ENCODE results near the gene ZBTB42.

GRCh38 chr14:104806625-104807465 is 5.9 kb downstream of the ZBTB42 start:
- no peak for TF ChIP-seq ZNF677 (tag by site-specific recombination; IDR thresholded peaks at IDR 0.05)
- TF ChIP-seq, protein P1, sequence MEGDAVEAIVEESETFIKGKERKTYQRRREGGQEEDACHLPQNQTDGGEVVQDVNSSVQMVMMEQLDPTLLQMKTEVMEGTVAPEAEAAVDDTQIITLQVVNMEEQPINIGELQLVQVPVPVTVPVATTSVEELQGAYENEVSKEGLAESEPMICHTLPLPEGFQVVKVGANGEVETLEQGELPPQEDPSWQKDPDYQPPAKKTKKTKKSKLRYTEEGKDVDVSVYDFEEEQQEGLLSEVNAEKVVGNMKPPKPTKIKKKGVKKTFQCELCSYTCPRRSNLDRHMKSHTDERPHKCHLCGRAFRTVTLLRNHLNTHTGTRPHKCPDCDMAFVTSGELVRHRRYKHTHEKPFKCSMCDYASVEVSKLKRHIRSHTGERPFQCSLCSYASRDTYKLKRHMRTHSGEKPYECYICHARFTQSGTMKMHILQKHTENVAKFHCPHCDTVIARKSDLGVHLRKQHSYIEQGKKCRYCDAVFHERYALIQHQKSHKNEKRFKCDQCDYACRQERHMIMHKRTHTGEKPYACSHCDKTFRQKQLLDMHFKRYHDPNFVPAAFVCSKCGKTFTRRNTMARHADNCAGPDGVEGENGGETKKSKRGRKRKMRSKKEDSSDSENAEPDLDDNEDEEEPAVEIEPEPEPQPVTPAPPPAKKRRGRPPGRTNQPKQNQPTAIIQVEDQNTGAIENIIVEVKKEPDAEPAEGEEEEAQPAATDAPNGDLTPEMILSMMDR (tag by site-specific recombination; IDR thresholded peaks at IDR 0.05): no peak
- TF ChIP-seq ZNF174 (tag by site-specific recombination; IDR thresholded peaks at IDR 0.05): no peak
- TF ChIP-seq WT1 (tag by site-specific recombination; IDR thresholded peaks at IDR 0.05): no peak
- TF ChIP-seq, protein P2, sequence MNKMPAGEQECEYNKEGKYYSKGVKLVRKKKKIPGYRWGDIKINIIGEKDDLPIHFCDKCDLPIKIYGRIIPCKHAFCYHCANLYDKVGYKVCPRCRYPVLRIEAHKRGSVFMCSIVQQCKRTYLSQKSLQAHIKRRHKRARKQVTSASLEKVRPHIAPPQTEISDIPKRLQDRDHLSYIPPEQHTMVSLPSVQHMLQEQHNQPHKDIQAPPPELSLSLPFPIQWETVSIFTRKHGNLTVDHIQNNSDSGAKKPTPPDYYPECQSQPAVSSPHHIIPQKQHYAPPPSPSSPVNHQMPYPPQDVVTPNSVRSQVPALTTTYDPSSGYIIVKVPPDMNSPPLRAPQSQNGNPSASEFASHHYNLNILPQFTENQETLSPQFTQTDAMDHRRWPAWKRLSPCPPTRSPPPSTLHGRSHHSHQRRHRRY (tag by site-specific recombination; IDR thresholded peaks at IDR 0.05): no peak
- no peak for TF ChIP-seq ZNF555 (tag by site-specific recombination; conservative IDR thresholded peaks at IDR 0.05)
- TF ChIP-seq ZBTB7A (tag by site-specific recombination; IDR thresholded peaks at IDR 0.05; ENCODE audit: low read depth): no peak
- no peak for TF ChIP-seq ZBTB44 (tag by site-specific recombination; IDR thresholded peaks at IDR 0.05)
- no peak for TF ChIP-seq PATZ1 (tag by site-specific recombination; IDR thresholded peaks at IDR 0.05)
- no peak for TF ChIP-seq SETDB1 (IDR thresholded peaks at IDR 0.05; ENCODE audit: insufficient read length, low read length)
- no peak for TF ChIP-seq ZBTB21 (tag by site-specific recombination; IDR thresholded peaks at IDR 0.05)
- TF ChIP-seq SALL2 (tag by site-specific recombination; IDR thresholded peaks at IDR 0.05; ENCODE audit: borderline replicate concordance): no peak
- TF ChIP-seq ZNF530 (tag by site-specific recombination; IDR thresholded peaks at IDR 0.05; ENCODE audit: low read depth): no peak
- TF ChIP-seq ZNF175 (tag by site-specific recombination; IDR thresholded peaks at IDR 0.05): no peak

Measured in HEK293 (cell line).